HFFc6 (cell line): ENCODE results near the gene GLMN. TPM values are rescaled to one million over a fixed set of nuclear protein-coding genes. Genes with fewer than 3 reads are reported as not detected.
"Not testable (repeated sequence)": the region's sequence is repeated elsewhere in the genome, so short reads cannot be mapped to it uniquely, and the experiment has no call there.

ENCODE experiments used
- DNase-seq: peaks from one replicate; pipeline ENCODE4 v3.0.0-alpha.2; 2018
- H3K27ac Mint-ChIP-seq: 2 replicates; pipeline ENCODE4 v1.8.0; 2020; ENCODE audit warnings: mild to moderate bottlenecking, mixed read lengths
- H3K27me3 Mint-ChIP-seq: 2 replicates; pipeline ENCODE4 v1.8.0; 2021; ENCODE audit warnings: mild to moderate bottlenecking, moderate library complexity, mixed read lengths; ENCODE audit not compliant: insufficient read depth
- H3K36me3 Mint-ChIP-seq: 2 replicates; pipeline ENCODE4 v1.8.0; 2021; ENCODE audit warnings: low read depth, mixed read lengths
- H3K4me1 Mint-ChIP-seq: 2 replicates; pipeline ENCODE4 v1.8.0; 2020; ENCODE audit warnings: low read depth, mixed read lengths
- H3K4me3 Mint-ChIP-seq: 2 replicates; pipeline ENCODE4 v1.8.0; 2020; ENCODE audit warnings: mild to moderate bottlenecking, moderate library complexity, mixed read lengths
- H3K9me3 Mint-ChIP-seq: 2 replicates; pipeline ENCODE4 v1.8.0; 2020; ENCODE audit warnings: mild to moderate bottlenecking, mixed read lengths
- CTCF ChIP-seq: fragments of 200-600 bp; sonication (generic); IDR thresholded peaks from 2 replicates; pipeline ENCODE4 v1.5.0; 2021; ENCODE audit warnings: antibody characterized with exemption, mild to moderate bottlenecking
- total RNA-seq, 6 experiments: library from RNA; stranded (reverse); fragmentation: NEBNext Ultra II Directional; extraction: Animal tissue kit (Norgen Biotek cat#: 25700); gene quantifications; 2 replicates in 1 of 6; 3 replicates in 5 of 6; pipeline ENCODE4 v1.2.3, GENCODE V29; 2021

Gene GLMN
- total RNA-seq, 6 experiments from 2014 or later = 6.6 to 8.4 (median 7.3) TPM

GRCh38 chr1:92274939-92275338 is 23.8 kb downstream of the GLMN start:
- no peaks in the 10 kb centered on the region for H3K9me3 Mint-ChIP-seq
- no peak overlapping the region for H3K4me3 Mint-ChIP-seq
- no peak for TF ChIP-seq CTCF
- peaks cover 30% of the 10 kb centered on the region for H3K4me1 Mint-ChIP-seq
- H3K27ac Mint-ChIP-seq = peak overlapping the region; percentile 32; the same call in 1 of the 2 replicates
- no peaks in the 10 kb centered on the region for H3K27me3 Mint-ChIP-seq
- no peak for DNase-seq
- peaks cover 13% of the 10 kb centered on the region; the same call in 1 of the 2 replicates for H3K36me3 Mint-ChIP-seq

- H3K9me3 Mint-ChIP-seq = no peaks in the 10 kb centered on the region
- H3K27ac Mint-ChIP-seq = no peak overlapping the region
- no peak for DNase-seq
- TF ChIP-seq CTCF = no peak
- H3K36me3 Mint-ChIP-seq = peaks cover 13% of the 10 kb centered on the region; the same call in 1 of the 2 replicates
- peaks cover 30% of the 10 kb centered on the region for H3K4me1 Mint-ChIP-seq
- H3K27me3 Mint-ChIP-seq = no peaks in the 10 kb centered on the region
- no peak overlapping the region for H3K4me3 Mint-ChIP-seq
Observed at GRCh38 chr1:92273039-92273438, 25.7 kb downstream of the GLMN start.

GRCh38 chr1:92262516-92262915 is 36.3 kb downstream of the GLMN start:
- DNase-seq = no peak
- no peaks in the 10 kb centered on the region for H3K9me3 Mint-ChIP-seq
- no peak overlapping the region for H3K27ac Mint-ChIP-seq
- no peak overlapping the region for H3K4me3 Mint-ChIP-seq
- no peaks in the 10 kb centered on the region for H3K27me3 Mint-ChIP-seq
- TF ChIP-seq CTCF = no peak
- H3K4me1 Mint-ChIP-seq = peaks cover 11% of the 10 kb centered on the region
- H3K36me3 Mint-ChIP-seq = peaks cover 14% of the 10 kb centered on the region

GRCh38 chr1:92259350-92259749 is 39.4 kb downstream of the GLMN start:
- peaks cover 43% of the 10 kb centered on the region for H3K36me3 Mint-ChIP-seq

GRCh38 chr1:92254714-92255113 is 44.1 kb downstream of the GLMN start:
- H3K9me3 Mint-ChIP-seq, H3K27me3 Mint-ChIP-seq, H3K4me1 Mint-ChIP-seq, H3K4me3 Mint-ChIP-seq, DNase-seq, H3K27ac Mint-ChIP-seq: not testable (repeated sequence)
- peaks cover 49% of the 10 kb centered on the region for H3K36me3 Mint-ChIP-seq

More at GRCh38 chr1:92259350-92259749, 39.4 kb downstream of the GLMN start:
- H3K4me3 Mint-ChIP-seq = no peak overlapping the region; the same call in 1 of the 2 replicates
- TF ChIP-seq CTCF = no peak
- peaks cover 11% of the 10 kb centered on the region for H3K4me1 Mint-ChIP-seq
- H3K27me3 Mint-ChIP-seq = no peaks in the 10 kb centered on the region
- no peak overlapping the region for H3K27ac Mint-ChIP-seq
- no peaks in the 10 kb centered on the region; the same call in 1 of the 2 replicates for H3K9me3 Mint-ChIP-seq
- no peak for DNase-seq

- no peak overlapping the region for H3K27ac Mint-ChIP-seq
Observed at GRCh38 chr1:92244376-92244775, 54.4 kb downstream of the GLMN start.

More at GRCh38 chr1:92244376-92244775, 54.4 kb downstream of the GLMN start:
- DNase-seq = no peak
- Mint-ChIP-seq H3K4me1 (no peaks in the 10 kb centered on the region; the same call in 1 of the 2 replicates), H3K27me3 (no peaks in the 10 kb centered on the region), H3K9me3 (no peaks in the 10 kb centered on the region), H3K36me3 (no peaks in the 10 kb centered on the region), H3K4me3 (no peak overlapping the region)
- no peak for TF ChIP-seq CTCF
